IMR-90 (cell line): ENCODE measurements around the gene APLN. TPM values are rescaled to one million over a fixed set of nuclear protein-coding genes. Genes with fewer than 3 reads are reported as not detected.

Experiments used
- ATAC-seq: fragments of 200-7000 bp; cut with Tn5 transposase; 2 replicates; pipeline ENCODE4 v1.9.1; 2020; ENCODE audit warnings: low read depth, mild to moderate bottlenecking, moderate library complexity
- BruUV-seq: library from RNA; stranded (reverse); fragments of 400-500 nt; replicated peaks from 2 replicates; lab custom pipeline; 2021; lab: Mats Ljungman, UMichigan
- CTCF ChIA-PET: fragments of 300-600 bp; formaldehyde crosslinking; extraction: SDS; loops from one replicate; lab custom pipeline; 2021; ENCODE audit warnings: antibody characterized with exemption; lab: Yijun Ruan, JAX
- POLR2A ChIA-PET: fragments of 300-600 bp; sonication (Branson Sonifier 250); formaldehyde crosslinking; loops from one replicate; lab custom pipeline; 2022; ENCODE audit warnings: antibody characterized with exemption; ENCODE audit not compliant: unreplicated experiment; lab: Charles Lee
- DNase-seq: peaks from one replicate; pipeline ENCODE4 v3.0.0; 2013
- H2AFZ ChIP-seq: replicated peaks from 2 replicates; pipeline ENCODE3; 2013; ENCODE audit warnings: low read length, mild to moderate bottlenecking; ENCODE audit not compliant: poor library complexity
- H2AK5ac ChIP-seq: 2 replicates; pipeline ENCODE4 v1.6.1; 2013; ENCODE audit warnings: low read depth, low read length, inconsistent platforms
- H2AK9ac ChIP-seq: replicated peaks from 2 replicates; pipeline ENCODE3; 2013; ENCODE audit warnings: mild to moderate bottlenecking, low read depth, low read length, moderate library complexity; ENCODE audit not compliant: poor library complexity
- H2BK120ac ChIP-seq: 2 replicates; pipeline ENCODE4 v1.6.1; 2013; ENCODE audit warnings: low read depth, low read length, inconsistent platforms
- H2BK15ac ChIP-seq: 3 replicates; pipeline ENCODE4 v1.6.1; 2013; ENCODE audit warnings: low read depth, low read length, inconsistent platforms
- H2BK20ac ChIP-seq: 2 replicates; pipeline ENCODE4 v1.6.1; 2013; ENCODE audit warnings: low read depth, mild to moderate bottlenecking, inconsistent platforms, low read length, moderate library complexity
- H2BK5ac ChIP-seq: 2 replicates; pipeline ENCODE4 v1.6.1; 2013; ENCODE audit warnings: mild to moderate bottlenecking, low read depth, low read length, inconsistent platforms; ENCODE audit not compliant: poor library complexity, severe bottlenecking
- H3K14ac ChIP-seq: replicated peaks from 2 replicates; pipeline ENCODE4 v1.6.1; 2013; ENCODE audit warnings: low read depth, low read length, inconsistent platforms
- H3K18ac ChIP-seq: 2 replicates; pipeline ENCODE4 v1.6.1; 2013; ENCODE audit warnings: low read depth, low read length, control low read depth
- H3K23ac ChIP-seq: 2 replicates; pipeline ENCODE4 v1.6.1; 2013; ENCODE audit warnings: low read depth, low read length, inconsistent platforms
- H3K27ac ChIP-seq: 2 replicates; pipeline ENCODE4 v1.5.1; 2013; ENCODE audit warnings: mild to moderate bottlenecking, control low read depth, low read length; ENCODE audit not compliant: insufficient read depth
- H3K27me3 ChIP-seq: 2 replicates; pipeline ENCODE4 v1.6.1; 2013; ENCODE audit warnings: low read length; ENCODE audit not compliant: control insufficient read depth, insufficient read depth
- H3K36me3 ChIP-seq: 2 replicates; pipeline ENCODE4 v1.6.1; 2013; ENCODE audit warnings: low read length, mixed read lengths; ENCODE audit not compliant: control insufficient read depth, insufficient read depth
- H3K4ac ChIP-seq: 2 replicates; pipeline ENCODE4 v1.6.1; 2013; ENCODE audit warnings: low read depth, low read length, inconsistent platforms
- H3K4me1 ChIP-seq: 2 replicates; pipeline ENCODE4 v1.6.1; 2013; ENCODE audit warnings: low read length, mixed read lengths; ENCODE audit not compliant: control insufficient read depth, insufficient read depth
- H3K4me2 ChIP-seq: 2 replicates; pipeline ENCODE4 v1.6.1; 2013; ENCODE audit warnings: low read depth, mild to moderate bottlenecking, control low read depth, low read length, moderate library complexity
- H3K4me3 ChIP-seq: 2 replicates; pipeline ENCODE4 v1.5.1; 2013; ENCODE audit warnings: low read depth, mild to moderate bottlenecking, control low read depth, low read length, moderate library complexity; ENCODE audit not compliant: insufficient read depth
- H3K56ac ChIP-seq: 2 replicates; pipeline ENCODE4 v1.6.1; 2013; ENCODE audit warnings: low read length, inconsistent platforms; ENCODE audit not compliant: insufficient read depth; ENCODE audit errors: extremely low read depth
- H3K79me1 ChIP-seq, 2 experiments: 2 replicates each; pipeline ENCODE4 v1.6.1; 2013; ENCODE audit warnings: low read length in 2 of 2, inconsistent platforms in 1 of 2, low read depth in 1 of 2
- H3K9ac ChIP-seq: 2 replicates; pipeline ENCODE4 v1.6.1; 2013; ENCODE audit warnings: low read depth, low read length, control low read depth
- H3K9me1 ChIP-seq: 2 replicates; pipeline ENCODE4 v1.6.1; 2013; ENCODE audit warnings: low read length, inconsistent platforms; ENCODE audit not compliant: insufficient read depth
- H3K9me3 ChIP-seq: 2 replicates; pipeline ENCODE4 v1.6.1; 2013; ENCODE audit warnings: low read length; ENCODE audit not compliant: control insufficient read depth, insufficient read depth
- H4K20me1 ChIP-seq: 2 replicates; pipeline ENCODE4 v1.6.1; 2013; ENCODE audit warnings: low read length, inconsistent platforms; ENCODE audit not compliant: insufficient read depth
- H4K5ac ChIP-seq: 2 replicates; pipeline ENCODE4 v1.6.1; 2013; ENCODE audit warnings: mild to moderate bottlenecking, low read depth, low read length, control low read depth
- H4K8ac ChIP-seq, 2 experiments: 2 replicates each; pipeline ENCODE4 v1.6.1; 2013; ENCODE audit warnings: low read depth in 2 of 2, low read length in 2 of 2, control low read depth in 1 of 2, inconsistent platforms in 1 of 2
- H4K91ac ChIP-seq: 2 replicates; pipeline ENCODE4 v1.6.1; 2013; ENCODE audit warnings: low read depth, low read length, inconsistent platforms; ENCODE audit not compliant: insufficient read depth
- FOS ChIP-seq: fragments of 150-350 bp; IDR thresholded peaks from 2 replicates; pipeline ENCODE4 v1.6.1; 2016; ENCODE audit warnings: low read depth, low read length
- SMC3 ChIP-seq: fragments of 150-350 bp; IDR thresholded peaks from 2 replicates; pipeline ENCODE4 v1.6.1; 2016; ENCODE audit warnings: low read depth, mild to moderate bottlenecking, antibody characterized with exemption, low read length, moderate library complexity
- dilution Hi-C: fragments of 300-500 bp; cut with HindIII; formaldehyde crosslinking; loops from one replicate; pipeline ENCODE4 v1.14.3; 2018; ENCODE audit warnings: low sequenced_read_pairs; ENCODE audit not compliant: unreplicated experiment
- in situ Hi-C: fragments of 300-500 bp; cut with MboI; formaldehyde crosslinking; loops from 3 replicates; pipeline ENCODE4 v1.14.3; 2019; ENCODE audit warnings: low sequenced_read_pairs, inconsistent platforms, mixed read lengths
- intact Hi-C: fragments of 100-400 bp; cut with micrococcal nuclease; formaldehyde crosslinking; loops from 2 replicates; pipeline ENCODE4 v1.10.0; 2022
- polyA plus RNA-seq, 3 experiments: library from polyadenylated mRNA; depleted of rRNA; stranded (reverse); fragments of >200 nt; gene quantifications; 2 replicates each; pipeline ENCODE4 v1.2.3, GENCODE V29; 2012; ENCODE audit warnings: low replicate concordance in 1 of 3
- total RNA-seq: library from RNA; depleted of rRNA; stranded (reverse); fragments of >200 nt; gene quantifications from 2 replicates; pipeline ENCODE4 v1.2.3, GENCODE V29; 2012

APLN gene
- total and polyA plus RNA-seq, 2 of the 4 experiments (the other 2 are of a cell fraction) = 0.18 to 0.72 TPM

DNA sequence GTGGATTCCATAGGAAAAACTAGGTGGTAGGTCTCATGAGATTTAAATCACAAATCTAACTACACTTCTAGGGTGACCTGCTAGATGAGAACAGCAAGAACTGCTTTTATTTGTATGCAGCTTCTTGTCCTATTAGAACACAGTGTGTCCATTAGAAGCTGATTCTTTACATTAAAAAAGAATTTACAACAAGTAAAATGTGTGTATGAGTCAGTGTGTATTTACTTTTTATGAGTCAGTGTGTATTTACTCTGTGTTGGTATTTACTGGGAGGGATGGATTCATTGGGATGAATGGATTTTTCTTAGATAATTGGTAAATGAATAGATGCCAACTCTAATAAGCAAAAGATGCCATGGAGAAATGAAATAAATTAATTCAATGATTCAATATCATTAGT, 43.4 kb upstream of the APLN start:
- Histone ChIP-seq H3K23ac (no peak overlapping the region), H3K9me1 (peaks cover 4% of the 10 kb centered on the region; the same call in 1 of the 2 replicates), H3K9ac (no peak overlapping the region), H3K27ac (no peak overlapping the region), H2BK5ac (no peak overlapping the region), H4K5ac (no peak overlapping the region), H3K79me1 (no peaks in the 10 kb centered on the region), H3K9me3 (no peaks in the 10 kb centered on the region), H3K27me3 (peaks cover 26% of the 10 kb centered on the region), H3K4me2 (no peak overlapping the region), H3K4ac (no peak overlapping the region), H3K4me3 (no peak overlapping the region), H3K4me1 (no peaks in the 10 kb centered on the region), H4K8ac (no peak overlapping the region), H2AK5ac (no peak overlapping the region), H3K36me3 (no peaks in the 10 kb centered on the region), H2BK120ac (no peak overlapping the region), H3K56ac (no peak overlapping the region), H2AFZ (no peak overlapping the region), H4K91ac (no peak overlapping the region), H3K14ac (no peak overlapping the region), H2BK15ac (no peak overlapping the region), H4K20me1 (no peaks in the 10 kb centered on the region), H2AK9ac (no peak overlapping the region), H3K18ac (no peak overlapping the region), H2BK20ac (no peak overlapping the region)
- no peak for DNase-seq
- in situ Hi-C loops = no loop called here
- peak; percentile 37; the same call in 1 of the 2 replicates for ATAC-seq
- intact Hi-C loops = no loop called here
- no TSS peak for BruUV-seq
- dilution Hi-C loops = no loop called here
- ChIA-PET POLR2A (no interaction called here), CTCF (no interaction called here)
- TF ChIP-seq FOS (peak; percentile 12; the same call in 1 of the 2 replicates), SMC3 (no peak)
